ENCODE results near the gene IGFL1. TPM values are rescaled to one million over a fixed set of nuclear protein-coding genes. Genes with fewer than 3 reads are reported as not detected.
"Not testable (repeated sequence)": the region's sequence is repeated elsewhere in the genome, so short reads cannot be mapped to it uniquely, and the experiment has no call there.

IGFL1 gene
- total RNA-seq, 1 experiment from 2014 or later, result not detected

GRCh38 chr19:46221981-46222610 is 7.4 kb upstream of the IGFL1 start:
- DNase-seq (ENCODE audit: low spot score), result peak; percentile 88

GRCh38 chr19:46223787-46224186 is 5.8 kb upstream of the IGFL1 start:
- not testable (repeated sequence) for DNase-seq (ENCODE audit: low spot score)

GRCh38 chr19:46224773-46225172 is 4.8 kb upstream of the IGFL1 start:
- no peak for DNase-seq (ENCODE audit: low spot score)

- DNase-seq (ENCODE audit: low spot score), result no peak
These were observed 4.0 kb upstream of the IGFL1 start for GRCh38 chr19:46225558-46226004.

GRCh38 chr19:46226438-46226973 is 3.0 kb upstream of the IGFL1 start:
- DNase-seq (ENCODE audit: low spot score), result no peak

- DNase-seq (ENCODE audit: low spot score), result no peak
These were observed 2.5 kb downstream of the IGFL1 start for GRCh38 chr19:46232029-46232428.

GRCh38 chr19:46232468-46232867 is 2.9 kb downstream of the IGFL1 start:
- DNase-seq (ENCODE audit: low spot score), result no peak

- DNase-seq (ENCODE audit: low spot score), result no peak
These were observed 3.5 kb downstream of the IGFL1 start for GRCh38 chr19:46232938-46233621.

GRCh38 chr19:46233871-46234270 is 4.3 kb downstream of the IGFL1 start:
- DNase-seq (ENCODE audit: low spot score), result not testable (repeated sequence)

GRCh38 chr19:46238141-46238540 is 8.6 kb downstream of the IGFL1 start:
- DNase-seq (ENCODE audit: low spot score), result not testable (repeated sequence)

GRCh38 chr19:46239193-46240024 is 9.9 kb downstream of the IGFL1 start:
- DNase-seq (ENCODE audit: low spot score), result no peak

- DNase-seq (ENCODE audit: low spot score), result no peak
These were observed 11.2 kb downstream of the IGFL1 start for GRCh38 chr19:46240693-46241092.

GRCh38 chr19:46241626-46242025 is 12.1 kb downstream of the IGFL1 start:
- no peak for DNase-seq (ENCODE audit: low spot score)

- DNase-seq (ENCODE audit: low spot score), result not testable (repeated sequence)
These were observed 13.6 kb downstream of the IGFL1 start for GRCh38 chr19:46243081-46243654.

- no peak for DNase-seq (ENCODE audit: low spot score)
These were observed 20.7 kb downstream of the IGFL1 start for GRCh38 chr19:46250076-46250735.

GRCh38 chr19:46251416-46251815 is 21.9 kb downstream of the IGFL1 start:
- no peak for DNase-seq (ENCODE audit: low spot score)

GRCh38 chr19:46254776-46255175 is 25.2 kb downstream of the IGFL1 start:
- DNase-seq (ENCODE audit: low spot score), result peak; percentile 36

- DNase-seq (ENCODE audit: low spot score), result peak; percentile 60
These were observed 27.3 kb downstream of the IGFL1 start for GRCh38 chr19:46256855-46257254.

GRCh38 chr19:46261501-46261900 is 32.0 kb downstream of the IGFL1 start:
- not testable (repeated sequence) for DNase-seq (ENCODE audit: low spot score)

- DNase-seq (ENCODE audit: low spot score), result peak; percentile 93
These were observed 33.2 kb downstream of the IGFL1 start for GRCh38 chr19:46262684-46263296.

- DNase-seq (ENCODE audit: low spot score), result not testable (repeated sequence)
These were observed 35.3 kb downstream of the IGFL1 start for GRCh38 chr19:46264801-46265200.

Measured in H4 (cell line).